Measurements from ENCODE around the gene CCDC102B. TPM values are rescaled to one million over a fixed set of nuclear protein-coding genes. Genes with fewer than 3 reads are reported as not detected.

CCDC102B gene
- total RNA-seq, 4 donors from 2014 or later, result 3.8 to 15.1 (median 4.9) TPM

DNA sequence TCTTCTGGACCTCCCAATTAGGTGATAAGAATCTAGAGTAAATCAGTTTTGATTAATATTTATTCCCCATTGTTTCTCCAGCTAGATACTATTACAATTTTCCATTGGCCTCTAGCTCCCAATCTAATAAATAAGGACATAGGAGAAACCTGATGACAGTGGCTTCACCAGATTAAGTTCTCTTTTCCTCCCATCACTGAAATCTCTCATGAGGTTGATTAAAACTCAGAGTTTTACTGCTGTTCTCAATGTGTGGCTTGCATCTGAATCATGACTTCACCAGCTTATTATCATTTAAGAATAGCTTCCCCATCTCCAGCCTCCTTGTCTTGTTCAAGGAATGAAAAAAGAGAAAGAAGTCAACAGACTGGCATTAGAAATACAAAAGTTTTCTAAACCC lies 3.9 kb upstream of the CCDC102B start:
- Histone ChIP-seq H3K27ac (no peak overlapping the region), H3K4me1 (no peaks in the 10 kb centered on the region), H3K9me3 (no peaks in the 10 kb centered on the region), H3K36me3 (no peaks in the 10 kb centered on the region), H3K4me3 (no peak overlapping the region), H3K27me3 (no peaks in the 10 kb centered on the region)
- ATAC-seq, result no peak
- no peak for TF ChIP-seq EP300 (IDR thresholded peaks at IDR 0.05)
- TF ChIP-seq, protein P1, sequence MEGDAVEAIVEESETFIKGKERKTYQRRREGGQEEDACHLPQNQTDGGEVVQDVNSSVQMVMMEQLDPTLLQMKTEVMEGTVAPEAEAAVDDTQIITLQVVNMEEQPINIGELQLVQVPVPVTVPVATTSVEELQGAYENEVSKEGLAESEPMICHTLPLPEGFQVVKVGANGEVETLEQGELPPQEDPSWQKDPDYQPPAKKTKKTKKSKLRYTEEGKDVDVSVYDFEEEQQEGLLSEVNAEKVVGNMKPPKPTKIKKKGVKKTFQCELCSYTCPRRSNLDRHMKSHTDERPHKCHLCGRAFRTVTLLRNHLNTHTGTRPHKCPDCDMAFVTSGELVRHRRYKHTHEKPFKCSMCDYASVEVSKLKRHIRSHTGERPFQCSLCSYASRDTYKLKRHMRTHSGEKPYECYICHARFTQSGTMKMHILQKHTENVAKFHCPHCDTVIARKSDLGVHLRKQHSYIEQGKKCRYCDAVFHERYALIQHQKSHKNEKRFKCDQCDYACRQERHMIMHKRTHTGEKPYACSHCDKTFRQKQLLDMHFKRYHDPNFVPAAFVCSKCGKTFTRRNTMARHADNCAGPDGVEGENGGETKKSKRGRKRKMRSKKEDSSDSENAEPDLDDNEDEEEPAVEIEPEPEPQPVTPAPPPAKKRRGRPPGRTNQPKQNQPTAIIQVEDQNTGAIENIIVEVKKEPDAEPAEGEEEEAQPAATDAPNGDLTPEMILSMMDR (IDR thresholded peaks at IDR 0.05), result no peak
- TF ChIP-seq POLR2A (IDR thresholded peaks at IDR 0.05), result no peak
- TF ChIP-seq POLR2AphosphoS5 (IDR thresholded peaks at IDR 0.05), result no peak

DNA sequence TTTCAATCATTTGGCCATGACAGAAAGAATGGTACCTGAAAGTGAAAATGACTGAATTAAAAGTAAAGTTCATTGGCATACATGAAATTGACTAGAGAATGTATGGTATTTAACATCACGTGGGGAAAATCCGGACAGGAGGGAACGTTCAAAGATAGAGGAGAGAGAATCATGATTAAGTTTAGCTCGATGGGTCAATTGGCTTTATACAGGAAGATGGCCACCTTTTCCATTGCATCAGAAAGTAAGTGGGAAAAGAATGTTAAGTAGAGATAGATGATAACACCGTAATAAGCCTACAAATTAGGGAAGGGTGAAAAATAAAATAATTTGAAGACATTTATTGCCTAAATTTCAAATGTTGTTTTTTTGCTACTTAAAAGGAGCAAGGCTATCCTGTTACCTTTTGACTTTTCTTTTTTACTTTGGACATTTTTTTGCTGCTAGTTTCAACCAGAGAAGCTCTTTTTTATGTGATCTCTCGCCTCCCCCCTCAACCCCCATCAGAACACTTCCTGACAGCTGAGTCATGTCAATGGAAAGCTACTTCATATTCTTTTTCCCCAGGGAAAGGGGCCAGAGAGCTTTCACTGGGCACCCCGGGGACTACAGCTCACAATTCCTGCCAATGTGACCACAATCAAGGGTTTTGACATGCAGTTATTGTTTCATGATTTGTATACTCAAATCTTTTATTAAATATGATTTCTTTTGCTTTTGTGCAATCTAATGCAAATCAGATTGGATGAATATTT lies 767 bp upstream of the CCDC102B start:
- peak overlapping the region in 1 of 4 donors; percentile 43 for H3K27ac ChIP-seq
- no peak overlapping the region for H3K4me3 ChIP-seq
- no peaks in the 10 kb centered on the region for H3K4me1 ChIP-seq
- no peak for ATAC-seq
- no peaks in the 10 kb centered on the region for H3K9me3 ChIP-seq
- TF ChIP-seq EP300 (IDR thresholded peaks at IDR 0.05) (no peak), POLR2AphosphoS5 (IDR thresholded peaks at IDR 0.05) (no peak), POLR2A (IDR thresholded peaks at IDR 0.05) (no peak)
- TF ChIP-seq, protein P1 (IDR thresholded peaks at IDR 0.05), result no peak
- no peaks in the 10 kb centered on the region for H3K36me3 ChIP-seq
- WGBS, 2 donors (ENCODE audit: low coverage in 1 of 2), result 48 to 60% methylated on average over 6 to 7 of the region's 7 CpGs
- H3K27me3 ChIP-seq, result no peaks in the 10 kb centered on the region

DNA sequence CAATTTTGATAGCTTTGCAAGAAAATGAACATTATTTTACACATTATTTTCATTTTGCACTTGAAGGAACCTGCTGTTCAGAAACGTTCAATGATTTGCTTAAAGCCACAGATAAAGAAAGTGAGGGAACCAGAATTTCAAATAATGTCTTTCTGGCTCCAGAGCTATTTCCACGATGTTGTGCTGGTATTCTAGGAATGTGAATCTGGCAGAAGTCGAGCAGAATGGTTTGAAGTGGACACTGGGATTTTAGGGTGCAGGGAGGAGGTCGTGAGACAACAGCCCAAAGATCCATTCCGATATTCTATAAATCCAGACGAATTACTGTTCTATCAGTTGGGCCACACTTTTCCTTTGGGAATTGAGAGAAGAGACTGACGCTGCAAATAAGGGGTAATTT lies 2.2 kb downstream of the CCDC102B start:
- WGBS, 2 donors (ENCODE audit: low coverage in 1 of 2), result 58 to 74% methylated on average over 6 to 7 of the region's 7 CpGs
- ATAC-seq, result no peak
- no peak overlapping the region for H3K4me3 ChIP-seq

DNA sequence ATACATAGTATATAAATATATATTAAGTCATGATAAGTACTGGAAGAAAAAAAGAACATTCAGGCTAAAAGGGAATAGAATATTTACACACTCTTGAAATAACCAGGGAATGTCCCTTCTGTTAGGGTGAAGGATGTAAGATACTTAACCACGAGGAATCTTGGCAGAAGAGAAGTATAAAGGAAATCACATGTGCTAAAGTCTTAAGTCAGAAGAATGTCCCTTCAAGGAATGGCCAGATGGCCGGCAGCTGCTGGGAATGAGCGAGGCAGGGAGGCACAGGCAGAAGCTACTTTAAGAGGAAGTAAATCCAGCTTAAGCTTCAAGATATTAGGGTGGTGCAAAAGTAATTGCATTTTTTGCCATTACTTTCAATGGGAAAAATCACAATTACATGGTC lies 5.5 kb downstream of the CCDC102B start:
- TF ChIP-seq POLR2AphosphoS5 (IDR thresholded peaks at IDR 0.05), result peak; percentile 28
- TF ChIP-seq, protein P1 (IDR thresholded peaks at IDR 0.05), result no peak
- TF ChIP-seq POLR2A (IDR thresholded peaks at IDR 0.05), result no peak
- TF ChIP-seq EP300 (IDR thresholded peaks at IDR 0.05), result no peak
- H3K36me3 ChIP-seq, result no peaks in the 10 kb centered on the region
- no peaks in the 10 kb centered on the region for H3K4me1 ChIP-seq
- H3K9me3 ChIP-seq, result no peaks in the 10 kb centered on the region
- peak overlapping the region in 1 of 4 donors; percentile 27 for H3K27ac ChIP-seq
- no peak overlapping the region for H3K4me3 ChIP-seq
- ATAC-seq, result peak; percentile 89
- 19 to 27% methylated on average over 3 of the region's 3 CpGs for WGBS, 2 donors (ENCODE audit: low coverage in 1 of 2)
- no peaks in the 10 kb centered on the region for H3K27me3 ChIP-seq

More for the DNA sequence above, 2.2 kb downstream of the CCDC102B start:
- Histone ChIP-seq H3K27me3 (no peaks in the 10 kb centered on the region), H3K36me3 (no peaks in the 10 kb centered on the region), H3K9me3 (no peaks in the 10 kb centered on the region), H3K27ac (no peak overlapping the region), H3K4me1 (no peaks in the 10 kb centered on the region)
- no peak for TF ChIP-seq POLR2AphosphoS5 (IDR thresholded peaks at IDR 0.05)
- no peak for TF ChIP-seq EP300 (IDR thresholded peaks at IDR 0.05)
- TF ChIP-seq, protein P1 (IDR thresholded peaks at IDR 0.05), result no peak
- no peak for TF ChIP-seq POLR2A (IDR thresholded peaks at IDR 0.05)

DNA sequence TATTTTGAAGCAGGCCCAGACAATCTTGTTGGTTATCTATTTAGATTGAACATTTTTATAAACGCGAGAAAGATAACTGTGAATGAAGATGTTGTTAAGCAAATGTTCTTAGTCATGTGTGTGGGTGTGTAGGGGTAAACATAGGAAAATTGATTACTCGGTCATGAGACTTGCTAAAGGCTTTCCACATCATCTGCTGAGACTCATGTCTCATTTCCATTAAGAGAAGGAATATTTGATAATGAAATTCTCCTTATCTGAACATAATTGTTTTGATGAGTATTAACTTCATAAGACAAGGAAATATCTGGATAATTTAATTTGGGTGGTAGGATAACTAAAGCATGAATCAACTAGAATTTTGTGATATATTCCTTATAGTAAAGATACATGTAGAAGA lies 19.7 kb downstream of the CCDC102B start:
- H3K9me3 ChIP-seq, result no peaks in the 10 kb centered on the region

More for the DNA sequence above, 19.7 kb downstream of the CCDC102B start:
- TF ChIP-seq POLR2AphosphoS5 (IDR thresholded peaks at IDR 0.05) (no peak), EP300 (IDR thresholded peaks at IDR 0.05) (no peak), POLR2A (IDR thresholded peaks at IDR 0.05) (no peak)
- TF ChIP-seq, protein P1 (IDR thresholded peaks at IDR 0.05), result no peak
- no peak for ATAC-seq
- H3K36me3 ChIP-seq, result no peaks in the 10 kb centered on the region
- H3K27me3 ChIP-seq, result no peaks in the 10 kb centered on the region
- peak overlapping the region in 1 of 4 donors; percentile 6 for H3K27ac ChIP-seq
- H3K4me1 ChIP-seq, result no peaks in the 10 kb centered on the region
- 33 to 58% methylated on average over 3 of the region's 3 CpGs for WGBS, 2 donors (ENCODE audit: low coverage in 1 of 2)
- no peak overlapping the region for H3K4me3 ChIP-seq
